ENCODE measurements around the gene RNF223.

- TF ChIP-seq GATA2 (IDR thresholded peaks at IDR 0.05; ENCODE audit: low read depth, low read length) (no peak), GATA3 (IDR thresholded peaks at IDR 0.05; ENCODE audit: low read depth, low read length) (no peak)
Observed at GRCh38 chr1:1072299-1072848, 1.7 kb downstream of the RNF223 start.
